OCI-LY7 (cell line): ENCODE measurements around the gene WWOX.

Experiments used
- CTCF ChIP-seq: fragments of 200-600 bp; sonication (generic); conservative IDR thresholded peaks from 2 replicates; pipeline ENCODE4 v1.5.1; 2014; ENCODE audit warnings: mild to moderate bottlenecking, antibody characterized with exemption, low read length, moderate library complexity, mixed read lengths
- EZH2phosphoT487 ChIP-seq: fragments of 200-600 bp; sonication (generic); IDR thresholded peaks from 2 replicates; pipeline ENCODE4 v1.6.1; 2018; ENCODE audit warnings: low read depth, borderline replicate concordance, mild to moderate bottlenecking, mixed run types, antibody characterized with exemption, low read length, moderate library complexity, mixed read lengths

- TF ChIP-seq CTCF (no peak), EZH2phosphoT487 (no peak)
Measured at GRCh38 chr16:78607465-78607864, 508.0 kb downstream of the WWOX start.
